Neuronal stem cell (in vitro differentiated cells): Measurements from ENCODE around the gene THSD4.

Source experiments
- DNase-seq: peaks from one replicate; pipeline ENCODE4 v3.0.0-alpha.2; 2013; ENCODE audit warnings: low spot score
- H2AFZ ChIP-seq: one replicate; pipeline ENCODE4 v1.6.1; 2013; ENCODE audit warnings: mild to moderate bottlenecking, low read length, inconsistent platforms
- H2AK5ac ChIP-seq: 2 replicates; pipeline ENCODE4 v1.6.1; 2013; ENCODE audit warnings: low read depth, mild to moderate bottlenecking, inconsistent platforms, low read length, moderate library complexity, mixed read lengths
- H2BK120ac ChIP-seq: 2 replicates; pipeline ENCODE4 v1.6.1; 2013; ENCODE audit warnings: low read depth, mild to moderate bottlenecking, inconsistent platforms, low read length, moderate library complexity, mixed read lengths
- H2BK12ac ChIP-seq: one replicate; pipeline ENCODE4 v1.6.1; 2013; ENCODE audit warnings: low read length, inconsistent platforms
- H2BK15ac ChIP-seq: 2 replicates; pipeline ENCODE4 v1.6.1; 2013; ENCODE audit warnings: mild to moderate bottlenecking, low read length, inconsistent platforms, mixed read lengths
- H2BK5ac ChIP-seq: one replicate; pipeline ENCODE4 v1.6.1; 2013; ENCODE audit warnings: inconsistent platforms, mild to moderate bottlenecking, low read length, moderate library complexity
- H3K14ac ChIP-seq: one replicate; pipeline ENCODE4 v1.6.1; 2013; ENCODE audit warnings: low read length, inconsistent platforms
- H3K18ac ChIP-seq: 2 replicates; pipeline ENCODE4 v1.6.1; 2013; ENCODE audit warnings: low read length, inconsistent platforms
- H3K23ac ChIP-seq: 2 replicates; pipeline ENCODE4 v1.6.1; 2013; ENCODE audit warnings: low read depth, mild to moderate bottlenecking, mixed read lengths, low read length, inconsistent platforms; ENCODE audit not compliant: poor library complexity
- H3K27ac ChIP-seq: replicated peaks from 3 replicates; pipeline ENCODE4 v1.5.1; 2013; ENCODE audit warnings: low read length, inconsistent platforms
- H3K27me3 ChIP-seq, 3 experiments: 2 replicates each; pipeline ENCODE4 v1.6.1; 2013; ENCODE audit warnings: low read length in 3 of 3, mild to moderate bottlenecking in 2 of 3, inconsistent platforms in 1 of 3, low read depth in 1 of 3, mixed read lengths in 1 of 3, moderate library complexity in 1 of 3; ENCODE audit not compliant: control insufficient read depth in 3 of 3, insufficient read depth in 3 of 3
- H3K36me3 ChIP-seq, 2 donors: replicated peaks in 1 of 2; 2 replicates each; pipeline ENCODE4 v1.6.1; 2013; ENCODE audit warnings: low read length in 2 of 2; ENCODE audit not compliant: control insufficient read depth in 2 of 2, insufficient read depth in 2 of 2
- H3K4ac ChIP-seq: 2 replicates; pipeline ENCODE4 v1.6.1; 2013; ENCODE audit warnings: inconsistent platforms, mild to moderate bottlenecking, low read length, moderate library complexity
- H3K4me1 ChIP-seq, 2 donors: 1 replicate in 1 of 2; 2 replicates in 1 of 2; pipeline ENCODE4 v1.6.1; 2013; ENCODE audit warnings: low read length in 2 of 2, low read depth in 1 of 2; ENCODE audit not compliant: control insufficient read depth in 2 of 2, insufficient read depth in 1 of 2
- H3K4me2 ChIP-seq: one replicate; pipeline ENCODE4 v1.6.1; 2013; ENCODE audit warnings: mild to moderate bottlenecking, low read length, inconsistent platforms; ENCODE audit not compliant: insufficient read depth, poor library complexity, severe bottlenecking
- H3K4me3 ChIP-seq, 2 donors: 2 replicates each; pipeline ENCODE4 v1.5.1; 2013; ENCODE audit warnings: low read length in 2 of 2, mild to moderate bottlenecking in 2 of 2, inconsistent platforms in 1 of 2, moderate library complexity in 1 of 2
- H3K79me1 ChIP-seq: one replicate; pipeline ENCODE4 v1.6.1; 2013; ENCODE audit warnings: low read depth, mild to moderate bottlenecking, inconsistent platforms, low read length, moderate library complexity
- H3K9ac ChIP-seq: one replicate; pipeline ENCODE4 v1.6.1; 2013; ENCODE audit warnings: mild to moderate bottlenecking, low read depth, low read length, inconsistent platforms; ENCODE audit not compliant: poor library complexity
- H3K9me3 ChIP-seq, 2 donors: replicated peaks in 1 of 2; 2 replicates each; pipeline versions ENCODE3 to v1.6.1; 2013; ENCODE audit warnings: low read length in 2 of 2, mild to moderate bottlenecking in 2 of 2, inconsistent platforms in 1 of 2, low read depth in 1 of 2, mixed read lengths in 1 of 2, moderate library complexity in 1 of 2; ENCODE audit not compliant: control insufficient read depth in 2 of 2, insufficient read depth in 1 of 2
- H4K8ac ChIP-seq: one replicate; pipeline ENCODE4 v1.6.1; 2013; ENCODE audit warnings: low read depth, mild to moderate bottlenecking, inconsistent platforms, low read length, moderate library complexity
- H4K91ac ChIP-seq: one replicate; pipeline ENCODE4 v1.6.1; 2013; ENCODE audit warnings: low read length, low read depth, mild to moderate bottlenecking, inconsistent platforms; ENCODE audit not compliant: poor library complexity
- WGBS, 2 donors: extraction: QIAGEN DNeasy Blood & Tissue Kit; methylation state at CpG; one replicate each; pipeline ENCODE4 v1.1.7; 2013; ENCODE audit warnings: missing lambda C conversion rate in 2 of 2, mixed read lengths in 1 of 2; ENCODE audit not compliant: insufficient read length in 2 of 2, insufficient replicate concordance in 1 of 2; ENCODE audit errors: extremely low coverage in 2 of 2; 5-methylcytosine and 5-hydroxymethylcytosine counted together

THSD4 gene

GRCh38 chr15:71411538-71412482, 296.5 kb downstream of the THSD4 start:
- DNase-seq, result no peak
- peak overlapping the region; percentile 49 for H3K23ac ChIP-seq
- no peaks in the 10 kb centered on the region for H3K36me3 ChIP-seq
- H3K9me3 ChIP-seq, result no peaks in the 10 kb centered on the region
- H3K14ac ChIP-seq, result no peak overlapping the region
- no peak overlapping the region for H2AFZ ChIP-seq
- H2BK12ac ChIP-seq, result no peak overlapping the region
- H3K9ac ChIP-seq, result peak overlapping the region; percentile 12
- H2AK5ac ChIP-seq, result no peak overlapping the region
- H3K79me1 ChIP-seq, result no peaks in the 10 kb centered on the region
- H2BK15ac ChIP-seq, result no peak overlapping the region
- H4K91ac ChIP-seq, result no peak overlapping the region
- peaks cover 0 to 4% of the 10 kb centered on the region in 2 donors for H3K4me1 ChIP-seq
- no peak overlapping the region for H3K4me3 ChIP-seq
- no peak overlapping the region for H2BK120ac ChIP-seq
- peak overlapping the region; percentile 35 for H3K18ac ChIP-seq
- WGBS, 2 donors, result no CpG with 5 or more reads among the region's 16 CpGs
- no peak overlapping the region for H4K8ac ChIP-seq
- H3K4me2 ChIP-seq, result no peak overlapping the region
- H3K4ac ChIP-seq, result no peak overlapping the region
- H3K27me3 ChIP-seq, result no peaks in the 10 kb centered on the region
- no peak overlapping the region for H3K27ac ChIP-seq
- no peak overlapping the region for H2BK5ac ChIP-seq

DNA sequence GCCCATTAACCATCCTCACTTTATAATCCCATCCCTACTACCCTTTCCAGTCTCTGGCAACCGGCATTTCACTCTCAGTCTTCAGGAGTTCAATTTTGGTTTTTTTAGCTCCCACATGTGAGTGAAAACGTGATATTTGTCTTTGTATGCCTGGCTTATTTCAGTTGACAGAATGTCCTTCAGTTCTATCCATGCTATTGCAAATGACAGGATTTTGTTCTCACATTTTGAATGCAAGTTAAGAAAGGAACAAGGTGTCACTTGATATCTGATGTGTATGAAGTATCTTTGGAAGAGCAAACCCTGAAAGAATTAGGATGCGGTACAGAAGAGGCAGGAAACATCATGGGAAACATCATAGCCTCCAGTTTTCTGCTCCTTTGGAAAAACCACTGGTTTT, 298.1 kb downstream of the THSD4 start:
- Histone ChIP-seq H2BK5ac (no peak overlapping the region), H4K91ac (no peak overlapping the region), H3K9ac (no peak overlapping the region), H3K79me1 (no peaks in the 10 kb centered on the region), H3K9me3 (no peaks in the 10 kb centered on the region), H3K4me1 (peaks cover 0 to 4% of the 10 kb centered on the region in 2 donors), H2BK12ac (no peak overlapping the region), H3K4ac (no peak overlapping the region), H2AFZ (no peak overlapping the region), H2AK5ac (no peak overlapping the region), H3K27me3 (no peaks in the 10 kb centered on the region), H3K14ac (no peak overlapping the region), H2BK120ac (no peak overlapping the region), H3K36me3 (no peaks in the 10 kb centered on the region), H3K18ac (no peak overlapping the region), H3K23ac (no peak overlapping the region), H3K4me3 (no peak overlapping the region), H2BK15ac (no peak overlapping the region), H4K8ac (no peak overlapping the region), H3K4me2 (no peak overlapping the region), H3K27ac (no peak overlapping the region)
- WGBS, 2 donors, result no CpG with 5 or more reads among the region's 3 CpGs
- DNase-seq, result no peak

DNA sequence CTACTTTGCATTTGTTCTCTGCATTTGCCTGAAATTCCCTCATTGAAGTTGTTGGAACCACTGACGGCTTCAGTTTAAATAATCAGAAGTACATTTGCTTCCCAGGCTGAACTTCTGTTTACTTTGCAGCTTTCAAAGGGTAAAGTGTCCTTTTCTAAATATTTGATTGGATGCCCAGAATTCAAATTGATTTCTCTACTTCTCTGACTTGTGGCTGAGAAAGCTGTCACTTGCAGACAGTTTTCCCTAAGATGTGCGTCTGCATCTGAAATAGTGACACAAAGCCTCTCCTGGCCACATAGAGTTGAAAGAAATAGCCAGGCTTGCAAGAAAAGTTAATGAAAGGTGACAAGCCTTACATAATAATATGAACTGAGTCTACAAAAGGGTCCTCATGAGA, 299.6 kb downstream of the THSD4 start:
- Histone ChIP-seq H4K91ac (no peak overlapping the region), H3K4me1 (peaks cover 0 to 4% of the 10 kb centered on the region in 2 donors), H2BK5ac (no peak overlapping the region), H2AK5ac (no peak overlapping the region), H2BK120ac (no peak overlapping the region), H3K27ac (no peak overlapping the region), H3K23ac (no peak overlapping the region), H3K27me3 (no peaks in the 10 kb centered on the region), H3K9me3 (no peaks in the 10 kb centered on the region), H3K4ac (no peak overlapping the region), H2BK15ac (no peak overlapping the region), H3K4me3 (no peak overlapping the region), H3K18ac (no peak overlapping the region), H2AFZ (no peak overlapping the region), H3K14ac (no peak overlapping the region), H3K36me3 (no peaks in the 10 kb centered on the region), H3K79me1 (no peaks in the 10 kb centered on the region), H3K4me2 (no peak overlapping the region), H2BK12ac (no peak overlapping the region), H3K9ac (no peak overlapping the region), H4K8ac (no peak overlapping the region)
- WGBS, 2 donors, result no CpG with 5 or more reads among the region's 2 CpGs
- DNase-seq, result no peak

GRCh38 chr15:71422530-71423259, 307.4 kb downstream of the THSD4 start:
- Histone ChIP-seq H4K91ac (no peak overlapping the region), H3K23ac (no peak overlapping the region), H2BK12ac (no peak overlapping the region), H2AFZ (no peak overlapping the region), H3K27me3 (no peaks in the 10 kb centered on the region), H3K4ac (no peak overlapping the region), H3K4me3 (no peak overlapping the region), H2BK5ac (no peak overlapping the region), H3K18ac (no peak overlapping the region), H4K8ac (no peak overlapping the region), H2BK15ac (no peak overlapping the region), H3K27ac (no peak overlapping the region), H3K9ac (no peak overlapping the region), H2BK120ac (no peak overlapping the region), H3K4me1 (no peaks in the 10 kb centered on the region), H3K79me1 (no peaks in the 10 kb centered on the region), H3K36me3 (no peaks in the 10 kb centered on the region), H3K14ac (no peak overlapping the region), H2AK5ac (no peak overlapping the region), H3K9me3 (peaks cover 0 to 2% of the 10 kb centered on the region in 2 donors), H3K4me2 (no peak overlapping the region)
- WGBS, 2 donors, result no CpG with 5 or more reads among the region's 5 CpGs
- no peak for DNase-seq
